Stimulated activated CD4-positive, alpha-beta T cell treated with anti-CD3 and anti-CD28 coated beads, Interleukin-4, amount 100 ng/mL, for 1 hour (primary cell): Measurements from ENCODE around the gene WDR90.
A peak's percentile ranks its signal among the peaks of the same experiment; 100 is the strongest.

Experiments
- DNase-seq: peaks from one replicate; pipeline ENCODE4 v3.0.0-alpha.2; 2020

WDR90 gene

GRCh38 chr16:692356-693108 lies 43.4 kb downstream of the WDR90 start:
- no peak for DNase-seq

GRCh38 chr16:693364-693763 lies 44.2 kb downstream of the WDR90 start:
- DNase-seq, result no peak

GRCh38 chr16:693766-694165 lies 44.6 kb downstream of the WDR90 start:
- no peak for DNase-seq

- no peak for DNase-seq
These were observed 45.2 kb downstream of the WDR90 start for GRCh38 chr16:694187-694862.

GRCh38 chr16:694863-695354 lies 45.7 kb downstream of the WDR90 start:
- no peak for DNase-seq

GRCh38 chr16:695355-696089 lies 46.4 kb downstream of the WDR90 start:
- peak; percentile 69 for DNase-seq

GRCh38 chr16:698911-699671 lies 49.9 kb downstream of the WDR90 start:
- DNase-seq, result no peak

GRCh38 chr16:700684-701584 lies 51.8 kb downstream of the WDR90 start:
- DNase-seq, result peak; percentile 61

GRCh38 chr16:702341-702740 lies 53.2 kb downstream of the WDR90 start:
- no peak for DNase-seq

- DNase-seq, result no peak
These were observed 54.2 kb downstream of the WDR90 start for GRCh38 chr16:703406-703805.

GRCh38 chr16:704047-704446 lies 54.9 kb downstream of the WDR90 start:
- no peak for DNase-seq

- DNase-seq, result no peak
These were observed 55.6 kb downstream of the WDR90 start for GRCh38 chr16:704552-705380.

GRCh38 chr16:705431-706188 lies 56.4 kb downstream of the WDR90 start, which contains the start of gene FBXL16:
TSS of gene FBXL16 (minus strand) at chr16:705801. CDS start at chr16:697405, 8,396 bp downstream.
- DNase-seq, result no peak

GRCh38 chr16:706189-707061 lies 57.3 kb downstream of the WDR90 start:
- no peak for DNase-seq

GRCh38 chr16:707062-707538 lies 57.9 kb downstream of the WDR90 start:
- DNase-seq, result no peak

GRCh38 chr16:708019-708418 lies 58.9 kb downstream of the WDR90 start:
- no peak for DNase-seq

GRCh38 chr16:708959-709358 lies 59.8 kb downstream of the WDR90 start:
- DNase-seq, result no peak
